Activated T-helper 1 cell treated with Interleukin-2 at 50 U/mL for 16 hours (primary cell): Measurements from ENCODE around the gene SLC25A11.

ENCODE experiments used
- DNase-seq: peaks from one replicate; pipeline ENCODE4 v3.0.0-alpha.2; 2020; ENCODE audit warnings: low read depth

Gene SLC25A11

GRCh38 chr17:4895657-4896331 lies 44.1 kb downstream of the SLC25A11 start:
- no peak for DNase-seq

GRCh38 chr17:4895121-4895520 lies 44.7 kb downstream of the SLC25A11 start:
- no peak for DNase-seq

- DNase-seq, result no peak
Measured at GRCh38 chr17:4893721-4894560, 45.9 kb downstream of the SLC25A11 start.

GRCh38 chr17:4893272-4893671 lies 46.6 kb downstream of the SLC25A11 start:
- no peak for DNase-seq

GRCh38 chr17:4892499-4893221 lies 47.2 kb downstream of the SLC25A11 start:
- no peak for DNase-seq

- no peak for DNase-seq
Measured at GRCh38 chr17:4891411-4892410, 48.1 kb downstream of the SLC25A11 start.

GRCh38 chr17:4887581-4887980 lies 52.3 kb downstream of the SLC25A11 start:
- DNase-seq, result no peak
